HG03439 (cell line): Measurements from ENCODE around the gene HS3ST4.
"Not testable (repeated sequence)": the region's sequence is repeated elsewhere in the genome, so short reads cannot be mapped to it uniquely, and the experiment has no call there.

Experiments
- ATAC-seq: cut with Tn5 transposase; IDR thresholded peaks from one replicate; pipeline ENCODE4 v1.9.1; 2021; ENCODE audit warnings: mild to moderate bottlenecking, moderate library complexity; ENCODE audit not compliant: unreplicated experiment

HS3ST4 gene

GRCh38 chr16:25977121-25977520, 285.4 kb downstream of the HS3ST4 start:
- ATAC-seq = no peak

GRCh38 chr16:25978218-25978617, 286.5 kb downstream of the HS3ST4 start:
- ATAC-seq = no peak

- no peak for ATAC-seq
These were observed 296.3 kb downstream of the HS3ST4 start for GRCh38 chr16:25988084-25988483.

- ATAC-seq = no peak
These were observed 297.1 kb downstream of the HS3ST4 start for GRCh38 chr16:25988882-25989281.

GRCh38 chr16:25996052-25996451, 304.3 kb downstream of the HS3ST4 start:
- ATAC-seq = no peak

GRCh38 chr16:26005336-26005735, 313.6 kb downstream of the HS3ST4 start:
- no peak for ATAC-seq

GRCh38 chr16:26012376-26012775, 320.6 kb downstream of the HS3ST4 start:
- no peak for ATAC-seq

- no peak for ATAC-seq
These were observed 324.0 kb downstream of the HS3ST4 start for GRCh38 chr16:26015776-26016175.

GRCh38 chr16:26016989-26017388, 325.2 kb downstream of the HS3ST4 start:
- no peak for ATAC-seq

- no peak for ATAC-seq
These were observed 327.9 kb downstream of the HS3ST4 start for GRCh38 chr16:26019381-26020242.

- no peak for ATAC-seq
These were observed 335.1 kb downstream of the HS3ST4 start for GRCh38 chr16:26026709-26027450.

GRCh38 chr16:26031286-26031685, 339.5 kb downstream of the HS3ST4 start:
- no peak for ATAC-seq

- not testable (repeated sequence) for ATAC-seq
These were observed 340.9 kb downstream of the HS3ST4 start for GRCh38 chr16:26032661-26033060.

GRCh38 chr16:26041952-26042668, 350.4 kb downstream of the HS3ST4 start:
- ATAC-seq = no peak

GRCh38 chr16:26050472-26050871, 358.7 kb downstream of the HS3ST4 start:
- ATAC-seq = no peak

GRCh38 chr16:26051063-26051462, 359.3 kb downstream of the HS3ST4 start:
- ATAC-seq = no peak

GRCh38 chr16:26053889-26054288, 362.1 kb downstream of the HS3ST4 start:
- ATAC-seq = no peak

- no peak for ATAC-seq
These were observed 366.6 kb downstream of the HS3ST4 start for GRCh38 chr16:26058326-26058725.

GRCh38 chr16:26070302-26071100, 378.7 kb downstream of the HS3ST4 start:
- no peak for ATAC-seq

- no peak for ATAC-seq
These were observed 379.5 kb downstream of the HS3ST4 start for GRCh38 chr16:26071101-26071866.
